HepG2 (cell line): ENCODE measurements around the gene MICB. TPM values are rescaled to one million over a fixed set of nuclear protein-coding genes. Genes with fewer than 3 reads are reported as not detected.
A peak's percentile ranks its signal among the peaks of the same experiment; 100 is the strongest.
"Not testable (repeated sequence)": the region's sequence is repeated elsewhere in the genome, so short reads cannot be mapped to it uniquely, and the experiment has no call there.

Experiments used
- ATAC-seq: fragments of 200-7000 bp; cut with Tn5 transposase; 3 replicates; pipeline ENCODE4 v1.9.1; 2020; ENCODE audit warnings: mild to moderate bottlenecking, moderate library complexity
- BruUV-seq: library from RNA; stranded (reverse); fragments of 400-500 nt; replicated peaks from 2 replicates; lab custom pipeline; 2021; lab: Mats Ljungman, UMichigan
- CTCF ChIA-PET: fragments of 300-600 bp; formaldehyde crosslinking; extraction: SDS; loops from one replicate; lab custom pipeline; 2021; ENCODE audit warnings: low total read pairs, inconsistent platforms, low intra/inter-chr PET ratio; lab: Yijun Ruan, JAX
- POLR2A ChIA-PET: fragments of 350-600 bp; sonication (Branson Sonifier 250); formaldehyde crosslinking; loops from one replicate; lab custom pipeline; 2020; ENCODE audit warnings: antibody characterized with exemption, inconsistent platforms; lab: Yijun Ruan, JAX
- DNase-seq: peaks from one replicate; pipeline ENCODE4 v3.0.0-alpha.2; 2015; ENCODE audit warnings: low spot score
- FAIRE-seq: peaks from 3 replicates; lab custom pipeline; 2011; peaks lifted over from hg19 to GRCh38; lab: Jason Lieb, UNC
- H2AFZ ChIP-seq: one replicate; pipeline ENCODE4 v1.6.1; 2011; ENCODE audit warnings: low read length, inconsistent platforms
- H3K27ac ChIP-seq: fragments of 300-600 bp; 3 replicates; pipeline ENCODE4 v1.8.0; 2011; ENCODE audit warnings: mixed run types, mild to moderate bottlenecking, mixed read lengths, low read length, inconsistent platforms; ENCODE audit not compliant: insufficient read depth; ENCODE audit errors: extremely low read length
- H3K27me3 ChIP-seq, 2 experiments: fragments of 200-600 bp in 1 of 2; 2 replicates in 1 of 2; 3 replicates in 1 of 2; pipeline versions ENCODE4 v1.6.0 to v1.8.0; 2011; ENCODE audit warnings: low read length in 2 of 2, mild to moderate bottlenecking in 2 of 2, moderate library complexity in 2 of 2, inconsistent platforms in 1 of 2; ENCODE audit not compliant: insufficient read depth in 2 of 2, control insufficient read depth in 1 of 2
- H3K36me3 ChIP-seq, 2 experiments: fragments of 200-600 bp in 1 of 2; replicated peaks in 1 of 2; 2 replicates in 1 of 2; 3 replicates in 1 of 2; pipeline versions ENCODE4 v1.5.1 to v1.8.0; 2011; ENCODE audit warnings: low read length in 2 of 2, inconsistent platforms in 1 of 2; ENCODE audit not compliant: insufficient read depth in 2 of 2, control insufficient read depth in 1 of 2
- H3K4me1 ChIP-seq: 2 replicates; pipeline ENCODE4 v1.5.1; 2012; ENCODE audit warnings: low read length, inconsistent platforms; ENCODE audit not compliant: insufficient read depth
- H3K4me2 ChIP-seq: 2 replicates; pipeline ENCODE4 v1.6.0; 2011; ENCODE audit warnings: low read depth, low read length, inconsistent platforms
- H3K4me3 ChIP-seq, 3 experiments: fragments of 200-600 bp in 1 of 3; sonication (generic), shearing (Covaris generic) in 1 of 3; replicated peaks in 1 of 3; 2 replicates each; pipeline ENCODE4 v1.5.1; 2011 to 2016; ENCODE audit warnings: low read length in 3 of 3, inconsistent platforms in 2 of 3, low read depth in 2 of 3, mild to moderate bottlenecking in 2 of 3, control low read depth in 1 of 3, mixed read lengths in 1 of 3; ENCODE audit not compliant: insufficient read depth in 1 of 3
- H3K79me2 ChIP-seq: one replicate; pipeline ENCODE4 v1.6.1; 2011; ENCODE audit warnings: low read length, inconsistent platforms; ENCODE audit not compliant: insufficient read depth
- H3K9ac ChIP-seq: 2 replicates; pipeline ENCODE4 v1.6.0; 2011; ENCODE audit warnings: mild to moderate bottlenecking, low read depth, low read length, inconsistent platforms; ENCODE audit not compliant: insufficient read depth
- H3K9me3 ChIP-seq: 2 replicates; pipeline ENCODE4 v1.5.1; 2012; ENCODE audit warnings: mild to moderate bottlenecking, low read length
- H4K20me1 ChIP-seq: 2 replicates; pipeline ENCODE4 v1.6.0; 2011; ENCODE audit warnings: inconsistent platforms, mild to moderate bottlenecking, low read length, moderate library complexity; ENCODE audit not compliant: insufficient read depth
- WGBS: methylation state at CpG from one replicate; pipeline ENCODE4 v1.1.6; 2017; ENCODE audit warnings: low lambda C conversion rate; 5-methylcytosine and 5-hydroxymethylcytosine counted together
- in situ Hi-C: cut with HindIII; loops from 2 replicates; pipeline ENCODE4 v1.10.0; 2017; ENCODE audit warnings: low pct_unique_long_range_greater_than_20kb; ENCODE audit not compliant: extremely low pct_ligation_motif_present
- intact Hi-C: fragments of 100-400 bp; cut with micrococcal nuclease; formaldehyde crosslinking; loops from one replicate; pipeline ENCODE4 v1.10.0; 2022; ENCODE audit not compliant: unreplicated experiment
- polyA plus RNA-seq, 8 experiments: library from polyadenylated mRNA; depleted of rRNA in 3 of 8; stranded (reverse) in 7 of 8; unstranded in 1 of 8; fragments of >200 nt; fragmentation: Illumina TruSeq in 4 of 8; extraction: Trizol in 4 of 8; gene quantifications; 2 replicates each; pipeline versions ENCODE4 v1.2.1 to v1.2.3, GENCODE V29; 2011 to 2016; ENCODE audit warnings: low read depth in 4 of 8, missing spikeins in 1 of 8, mixed read lengths in 1 of 8; ENCODE audit not compliant: insufficient read depth in 1 of 8
- total RNA-seq, 5 experiments: library from RNA; depleted of rRNA; stranded (reverse); fragments of >200 nt; fragmentation: Illumina TruSeq; extraction: Trizol; gene quantifications; 2 replicates each; pipeline ENCODE4 v1.2.3, GENCODE V29; 2016; ENCODE audit warnings: low read depth in 1 of 5

MICB gene
- total and polyA plus RNA-seq, 2 of the 13 experiments (the other 11 are each of a cell fraction or from before 2014, with no cell fraction given): 12.5 to 12.8 TPM

DNA sequence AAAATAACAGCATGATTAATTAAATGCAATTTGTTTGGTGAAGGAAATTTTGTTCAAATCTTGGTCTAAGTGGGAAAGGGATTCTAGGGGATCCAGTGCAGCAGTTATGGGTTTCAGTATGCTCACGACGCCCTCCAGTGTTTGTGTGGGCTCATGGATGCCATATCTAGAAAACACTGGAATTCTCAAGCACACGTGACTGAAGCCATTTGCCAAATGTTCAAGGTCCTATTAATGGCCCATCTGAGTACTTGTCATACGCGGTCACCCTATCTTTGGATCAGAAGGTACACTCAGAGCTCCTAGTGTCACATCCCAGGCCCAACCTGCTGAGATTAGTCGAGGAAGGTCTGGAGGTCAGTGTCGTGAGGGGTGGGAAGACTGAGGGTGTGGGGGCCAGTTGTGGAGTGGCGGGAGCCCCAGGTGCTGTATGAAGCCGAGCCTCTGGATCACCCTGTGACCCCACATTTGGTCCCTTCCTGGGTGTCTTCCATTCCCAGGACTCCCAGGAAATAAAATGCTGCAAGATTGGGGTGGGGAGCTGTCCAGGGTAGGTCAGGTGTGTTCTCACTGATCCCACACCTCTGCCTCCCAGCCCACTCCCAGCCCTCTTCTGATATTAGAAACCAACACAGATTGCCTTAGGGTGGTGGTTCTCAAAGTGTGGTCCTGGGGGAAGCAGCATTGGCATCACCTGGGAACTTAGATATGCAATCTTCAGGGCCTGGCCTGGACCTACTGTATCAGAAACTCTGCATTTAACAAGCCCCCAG is 11.7 kb upstream of the MICB start:
- H3K79me2 ChIP-seq, H3K4me3 ChIP-seq, DNase-seq, H3K9me3 ChIP-seq, BruUV-seq, H3K36me3 ChIP-seq, in situ Hi-C loops, POLR2A ChIA-PET, H3K9ac ChIP-seq, H4K20me1 ChIP-seq, H2AFZ ChIP-seq, H3K4me2 ChIP-seq, H3K27me3 ChIP-seq, CTCF ChIA-PET, H3K27ac ChIP-seq: not testable (repeated sequence)
- ATAC-seq: peak; percentile 54
- 24% methylated on average over 2 of the region's 9 CpGs for WGBS
- intact Hi-C loops: loop anchor here (5.0 kb wide), 1 partner anchor 94 kb away; no protein-coding TSS in a partner anchor
- peak; percentile 92 for FAIRE-seq
- H3K4me1 ChIP-seq: peaks cover 16% of the 10 kb centered on the region

DNA sequence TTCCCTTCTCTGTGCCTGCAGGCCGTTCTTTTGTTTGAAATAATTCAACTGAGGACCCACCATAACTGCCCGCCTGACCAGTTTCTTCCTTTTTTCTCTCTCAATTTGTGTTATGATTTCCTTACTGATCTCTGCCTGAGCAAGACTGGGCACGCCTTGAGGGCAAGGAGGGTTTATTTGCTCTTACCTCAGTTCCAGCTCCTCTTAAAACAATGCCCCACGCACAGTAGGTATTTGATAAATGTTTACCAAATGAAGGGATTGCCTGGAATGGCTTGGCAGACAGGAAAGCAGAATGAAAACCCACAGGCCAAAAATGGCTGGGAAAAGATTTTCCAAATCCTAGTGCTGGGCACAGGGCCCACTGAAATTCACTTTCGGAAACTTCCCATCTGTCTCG is 10.3 kb upstream of the MICB start:
- H3K27ac ChIP-seq, H3K27me3 ChIP-seq, ATAC-seq, in situ Hi-C loops, H2AFZ ChIP-seq, FAIRE-seq, H3K79me2 ChIP-seq, DNase-seq, CTCF ChIA-PET, BruUV-seq, H3K9me3 ChIP-seq, H3K36me3 ChIP-seq, H3K4me3 ChIP-seq, POLR2A ChIA-PET, H3K9ac ChIP-seq, H3K4me2 ChIP-seq, H4K20me1 ChIP-seq: not testable (repeated sequence)
- H3K4me1 ChIP-seq: peaks cover 16% of the 10 kb centered on the region
- intact Hi-C loops: loop anchor here (5.0 kb wide), 1 partner anchor 95 kb away; no protein-coding TSS in a partner anchor
- WGBS: 74% methylated on average over 6 of the region's 6 CpGs
